HG03196 (cell line): ENCODE measurements around the gene SYTL3.

Source experiments
- ATAC-seq: cut with Tn5 transposase; IDR thresholded peaks from one replicate; pipeline ENCODE4 v1.9.1; 2021; ENCODE audit not compliant: unreplicated experiment

SYTL3 gene

GRCh38 chr6:158717341-158718330, 67.8 kb downstream of the SYTL3 start:
- ATAC-seq, result peak; percentile 61

GRCh38 chr6:158718461-158719046, 68.7 kb downstream of the SYTL3 start:
- ATAC-seq, result no peak

DNA sequence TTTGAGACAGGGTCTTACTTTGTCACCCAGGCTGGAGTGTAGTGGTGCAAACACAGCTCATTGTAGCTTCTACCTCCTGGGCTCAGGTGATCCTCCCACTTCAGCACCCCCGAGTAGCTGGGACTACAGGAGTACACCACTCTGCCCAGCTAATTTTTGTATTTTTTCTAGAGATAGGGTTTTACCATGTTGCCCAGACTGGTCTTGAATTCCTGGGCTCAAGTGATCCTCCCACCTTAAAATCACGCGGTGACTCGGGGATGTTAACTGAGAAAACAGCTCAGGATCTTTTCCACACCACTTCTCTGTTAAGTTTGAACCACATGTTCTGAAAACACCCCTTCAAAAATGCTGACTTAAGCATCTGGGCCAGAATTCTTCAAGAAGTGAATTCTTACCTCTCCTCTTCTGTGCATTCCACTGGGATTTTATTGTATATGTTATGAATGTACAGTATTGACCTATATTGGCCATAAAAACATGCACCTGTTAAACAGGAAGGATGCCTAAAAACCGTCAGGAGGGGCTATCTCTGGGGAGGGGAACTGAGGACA, 72.4 kb downstream of the SYTL3 start:
- no peak for ATAC-seq

GRCh38 chr6:158725704-158726103, 75.8 kb downstream of the SYTL3 start:
- no peak for ATAC-seq

GRCh38 chr6:158729906-158730540, 80.2 kb downstream of the SYTL3 start:
- ATAC-seq, result no peak

DNA sequence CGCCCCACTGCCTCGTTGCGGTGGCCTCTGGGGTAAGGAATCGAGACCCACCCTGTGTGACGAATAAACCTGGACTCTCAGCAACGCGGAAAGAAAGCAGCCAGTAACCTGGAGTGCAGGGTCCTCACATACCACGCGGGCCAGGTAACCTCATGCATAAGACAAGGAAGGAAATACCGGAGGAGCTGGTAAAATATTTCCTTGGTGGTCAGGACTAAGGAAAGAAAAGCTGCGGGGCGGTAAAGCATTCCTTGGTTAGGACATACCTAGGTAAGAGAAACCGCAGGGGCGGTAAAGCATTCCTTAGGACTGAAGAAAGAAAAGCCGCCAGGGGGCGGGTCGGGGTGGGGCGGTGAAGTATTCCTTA, 80.7 kb downstream of the SYTL3 start:
- no peak for ATAC-seq

DNA sequence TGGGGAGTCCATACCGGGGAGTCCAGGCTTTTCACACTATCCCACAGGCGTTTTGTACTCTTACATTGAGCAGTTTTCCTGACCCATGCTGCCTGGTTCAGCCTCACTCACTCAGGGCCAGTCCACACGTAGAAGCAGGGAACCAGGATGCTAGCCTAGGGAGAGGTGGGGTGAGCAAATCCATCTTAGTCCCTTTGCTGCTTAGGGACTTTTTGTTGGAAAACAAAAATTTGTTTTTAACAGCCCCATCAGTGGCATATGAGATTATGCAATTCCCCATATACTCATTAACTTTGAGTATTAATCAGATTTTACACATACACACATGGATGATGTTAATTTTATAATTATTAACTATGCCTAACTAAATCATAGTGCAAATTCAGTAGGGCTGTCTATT, 85.2 kb downstream of the SYTL3 start:
- ATAC-seq, result no peak

DNA sequence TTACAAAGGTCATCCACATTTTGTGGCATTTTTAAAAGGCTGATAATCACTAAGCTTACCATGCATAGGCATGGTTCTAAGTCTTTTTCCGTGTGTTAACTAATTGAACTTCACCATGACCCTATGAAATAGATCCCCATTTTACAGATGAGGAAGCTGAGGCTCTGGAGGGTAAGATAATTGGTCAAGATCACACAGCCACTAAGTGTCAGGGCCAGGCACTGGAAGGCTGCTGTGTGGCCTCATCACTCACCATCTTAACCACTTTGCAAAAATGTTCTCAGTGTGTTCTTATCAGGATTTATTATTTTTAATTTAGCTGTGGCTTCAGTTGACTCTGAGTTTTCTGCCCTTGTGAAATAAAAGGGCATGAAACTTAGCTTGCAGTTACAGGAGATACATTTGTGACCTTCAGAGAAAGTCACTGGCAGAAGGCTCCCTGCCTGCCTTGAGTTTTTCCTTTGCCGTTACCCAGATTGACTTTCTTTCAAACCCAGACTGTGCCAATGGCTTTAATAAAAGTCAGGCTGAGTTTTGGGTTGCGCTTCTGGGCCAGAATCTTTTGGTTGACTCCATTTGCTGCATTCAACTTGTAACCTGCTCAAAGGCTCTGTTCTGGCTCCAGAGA, 87.3 kb downstream of the SYTL3 start:
- no peak for ATAC-seq

GRCh38 chr6:158737710-158738615, 88.1 kb downstream of the SYTL3 start:
- no peak for ATAC-seq

- no peak for ATAC-seq
These were observed 89.8 kb downstream of the SYTL3 start for GRCh38 chr6:158739673-158740072.

DNA sequence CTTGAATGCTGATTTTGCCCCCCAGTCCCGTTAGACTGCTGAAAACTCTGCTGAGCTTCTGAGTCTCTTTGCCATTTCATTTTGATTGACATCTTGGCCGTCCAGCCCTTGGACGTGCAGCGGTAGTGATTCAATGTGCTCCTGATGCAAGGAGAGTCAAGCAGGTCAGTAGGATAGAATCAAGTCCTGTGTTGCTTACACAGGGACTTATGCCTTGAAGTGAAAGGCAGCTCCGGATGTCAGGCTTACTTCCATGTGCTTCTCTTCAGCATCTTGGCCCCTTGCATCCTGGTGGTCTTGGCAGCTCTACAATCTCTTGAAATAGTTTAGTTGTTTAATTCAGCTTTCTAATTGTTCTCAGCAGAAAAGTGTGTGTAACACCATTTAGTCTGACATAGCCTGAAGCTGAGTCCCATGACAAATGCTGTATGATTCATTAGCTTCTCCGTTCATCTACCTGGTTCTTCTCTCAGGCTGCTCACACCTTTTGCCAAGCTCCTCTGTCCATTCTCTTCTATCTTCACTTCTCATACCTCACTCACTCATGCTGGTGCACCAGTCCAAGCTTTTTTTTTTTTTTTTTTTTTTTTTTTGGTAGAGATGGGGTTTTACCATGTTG, 93.3 kb downstream of the SYTL3 start:
- ATAC-seq, result no peak

- no peak for ATAC-seq
These were observed 95.2 kb downstream of the SYTL3 start for GRCh38 chr6:158744986-158745430.

- ATAC-seq, result no peak
These were observed 101.4 kb downstream of the SYTL3 start for GRCh38 chr6:158751224-158751623.

- ATAC-seq, result no peak
These were observed 102.1 kb downstream of the SYTL3 start for GRCh38 chr6:158751921-158752320.

GRCh38 chr6:158752613-158753012, 102.8 kb downstream of the SYTL3 start:
- ATAC-seq, result no peak

DNA sequence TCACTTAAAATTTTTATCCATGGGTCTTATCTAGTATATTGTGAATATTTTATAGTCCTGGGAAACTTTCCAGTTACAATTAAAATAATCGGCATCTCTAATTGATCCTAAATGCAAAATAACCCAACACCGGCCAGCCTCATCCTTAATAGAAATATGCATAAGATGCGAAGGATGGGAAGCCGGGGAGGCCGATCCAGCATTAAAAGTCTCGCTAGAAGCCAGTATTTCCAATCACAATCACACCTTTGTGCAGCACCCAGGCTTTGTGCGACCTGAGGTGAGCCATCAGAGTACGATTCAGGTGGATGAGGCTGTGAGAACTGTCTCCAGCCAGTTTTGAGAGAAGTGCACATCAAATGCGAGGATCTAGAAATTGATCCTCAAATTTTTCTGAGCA, 104.0 kb downstream of the SYTL3 start:
- no peak for ATAC-seq

- no peak for ATAC-seq
These were observed 104.9 kb downstream of the SYTL3 start for GRCh38 chr6:158754738-158755137.

DNA sequence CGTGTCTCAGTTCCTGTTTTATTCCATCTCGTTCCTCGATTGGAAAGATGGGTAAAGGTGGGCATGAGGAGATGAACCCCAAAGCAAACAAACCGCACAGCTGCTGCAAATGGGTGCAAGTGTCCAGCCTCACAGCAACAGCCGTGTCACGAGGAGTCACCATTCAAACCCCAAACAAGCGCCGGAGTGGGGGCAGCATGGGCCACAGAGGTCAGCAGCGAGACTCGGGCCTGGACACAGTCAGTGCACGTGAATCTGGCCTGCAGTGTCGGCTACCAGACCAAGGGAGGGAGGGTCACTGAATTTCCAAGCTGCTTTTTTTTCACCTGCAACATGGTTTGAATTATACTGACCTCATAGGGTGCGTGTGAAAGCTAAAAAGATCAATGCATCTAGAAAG, 105.8 kb downstream of the SYTL3 start:
- no peak for ATAC-seq

GRCh38 chr6:158756126-158756525, 106.3 kb downstream of the SYTL3 start:
- no peak for ATAC-seq
